Esophagus mucosa (tissue), 1 donor: ENCODE results near the gene FASTK. TPM values are rescaled to one million over a fixed set of nuclear protein-coding genes. Genes with fewer than 3 reads are reported as not detected.

ENCODE experiments used
- ATAC-seq: fragments of 200-7000 bp; cut with Tn5 transposase; one replicate; pipeline ENCODE4 v1.9.1; 2020
- total RNA-seq: library from RNA; stranded (reverse); gene quantifications from one replicate; pipeline ENCODE4 v1.2.4, GENCODE V29; 2023
- donor health status: DM: yes; HTN: yes; CAD: no.

Gene FASTK
- total RNA-seq, 1 donor from 2014 or later: 55.5 TPM

GRCh38 chr7:151064993-151065392 is 15.6 kb downstream of the FASTK start:
- ATAC-seq: no peak

GRCh38 chr7:151064454-151064853 is 16.2 kb downstream of the FASTK start:
- no peak for ATAC-seq

GRCh38 chr7:151063212-151063561 is 17.4 kb downstream of the FASTK start:
- peak; percentile 5 for ATAC-seq

- ATAC-seq: no peak
Measured at GRCh38 chr7:151062399-151063211, 18.0 kb downstream of the FASTK start.

GRCh38 chr7:151062111-151062398 is 18.6 kb downstream of the FASTK start:
- ATAC-seq: no peak

- ATAC-seq: no peak
Measured at GRCh38 chr7:151061213-151062110, 19.1 kb downstream of the FASTK start.

- ATAC-seq: no peak
Measured at GRCh38 chr7:151060416-151061212, 20.0 kb downstream of the FASTK start.

GRCh38 chr7:151060113-151060415 is 20.5 kb downstream of the FASTK start:
- no peak for ATAC-seq

- ATAC-seq: peak; percentile 47
Measured at GRCh38 chr7:151059367-151060112, 21.1 kb downstream of the FASTK start, which contains the start of gene SLC4A2. Gene SLC4A2, plus strand, starts transcription at chr7:151059589. Its CDS starts 2,399 bp downstream, at chr7:151061988.

GRCh38 chr7:151058781-151059366 is 21.7 kb downstream of the FASTK start:
- ATAC-seq: no peak

GRCh38 chr7:151057989-151058780 is 22.4 kb downstream of the FASTK start:
- peak; percentile 92 for ATAC-seq

GRCh38 chr7:151057506-151057988 is 23.1 kb downstream of the FASTK start, which contains the start of gene CDK5:
Gene CDK5, minus strand, starts transcription at chr7:151057897. Its CDS starts 49 bp downstream, at chr7:151057848.
- no peak for ATAC-seq

GRCh38 chr7:151056666-151057505 is 23.7 kb downstream of the FASTK start:
- no peak for ATAC-seq

GRCh38 chr7:151056283-151056665 is 24.3 kb downstream of the FASTK start:
- no peak for ATAC-seq

- no peak for ATAC-seq
Measured at GRCh38 chr7:151053751-151054150, 26.9 kb downstream of the FASTK start.

GRCh38 chr7:151053096-151053495 is 27.5 kb downstream of the FASTK start:
- ATAC-seq: no peak

GRCh38 chr7:151051108-151051507 is 29.5 kb downstream of the FASTK start:
- ATAC-seq: peak; percentile 66

- no peak for ATAC-seq
Measured at GRCh38 chr7:151048911-151049463, 31.6 kb downstream of the FASTK start.
